GM06990 (cell line): ENCODE results near the gene NELFCD.
"Not testable (repeated sequence)": the region's sequence is repeated elsewhere in the genome, so short reads cannot be mapped to it uniquely, and the experiment has no call there.

ENCODE experiments used
- DNase-seq: peaks from one replicate; pipeline ENCODE4 v3.0.0-alpha.2; 2011; ENCODE audit not compliant: insufficient read length; ENCODE audit errors: extremely low read depth
- H3K27me3 ChIP-seq: replicated peaks from 2 replicates; pipeline ENCODE4 v1.6.0; 2011; ENCODE audit warnings: low read length; ENCODE audit not compliant: control insufficient read depth, insufficient read depth
- H3K36me3 ChIP-seq: 2 replicates; pipeline ENCODE4 v1.5.1; 2011; ENCODE audit warnings: low read length; ENCODE audit not compliant: control insufficient read depth, insufficient read depth
- H3K4me3 ChIP-seq: replicated peaks from 2 replicates; pipeline ENCODE4 v1.5.1; 2011; ENCODE audit warnings: low read depth, mild to moderate bottlenecking, control low read depth, low read length
- CTCF ChIP-seq: IDR thresholded peaks from 2 replicates; pipeline ENCODE4 v1.5.1; 2011; ENCODE audit warnings: low read length, control low read depth, mild to moderate bottlenecking, inconsistent platforms; ENCODE audit not compliant: insufficient read depth, poor library complexity, severe bottlenecking

NELFCD gene

GRCh38 chr20:58975353-58975752 lies 5.7 kb upstream of the NELFCD start:
- no peak overlapping the region for H3K4me3 ChIP-seq
- H3K27me3 ChIP-seq = no peaks in the 10 kb centered on the region
- no peak for DNase-seq
- TF ChIP-seq CTCF = no peak
- H3K36me3 ChIP-seq = no peaks in the 10 kb centered on the region

- no peak overlapping the region for H3K4me3 ChIP-seq
- no peaks in the 10 kb centered on the region for H3K27me3 ChIP-seq
- DNase-seq = no peak
- TF ChIP-seq CTCF = no peak
- no peaks in the 10 kb centered on the region for H3K36me3 ChIP-seq
Observed at GRCh38 chr20:58976061-58976730, 4.9 kb upstream of the NELFCD start.

- no peak for TF ChIP-seq CTCF
- Histone ChIP-seq H3K4me3 (no peak overlapping the region), H3K27me3 (no peaks in the 10 kb centered on the region), H3K36me3 (no peaks in the 10 kb centered on the region)
- DNase-seq = no peak
Observed at GRCh38 chr20:58978351-58979190, 2.5 kb upstream of the NELFCD start.

- no peaks in the 10 kb centered on the region for H3K27me3 ChIP-seq
- no peak for DNase-seq
- peak overlapping the region; percentile 66 for H3K4me3 ChIP-seq
- no peak for TF ChIP-seq CTCF
- no peaks in the 10 kb centered on the region; the same call in none of the 2 replicates for H3K36me3 ChIP-seq
Observed at GRCh38 chr20:58981628-58982364, 740 bp downstream of the NELFCD start.

GRCh38 chr20:58982406-58983114 lies 1.5 kb downstream of the NELFCD start:
- DNase-seq = no peak
- Histone ChIP-seq H3K4me3 (peak overlapping the region; percentile 66), H3K27me3 (no peaks in the 10 kb centered on the region), H3K36me3 (peaks cover 3% of the 10 kb centered on the region)
- no peak for TF ChIP-seq CTCF

GRCh38 chr20:58983115-58983468 lies 2.0 kb downstream of the NELFCD start:
- H3K36me3 ChIP-seq, H3K4me3 ChIP-seq, DNase-seq, H3K27me3 ChIP-seq: not testable (repeated sequence)
